Measurements from ENCODE around the gene SORT1. TPM values are rescaled to one million over a fixed set of nuclear protein-coding genes. Genes with fewer than 3 reads are reported as not detected.

Gene SORT1
- total and polyA plus RNA-seq, 2 of the 4 experiments (the other 2 are of a cell fraction) = 15.8 to 16.7 TPM

- POLR2A ChIA-PET (ENCODE audit: unreplicated experiment) = no interaction called here
These were observed 78.6 kb downstream of the SORT1 start for GRCh38 chr1:109319114-109319513.

More at GRCh38 chr1:109319114-109319513, 78.6 kb downstream of the SORT1 start:
- Histone ChIP-seq H3K9me3 (ENCODE audit: control insufficient read depth, insufficient read depth, low read length) (no peaks in the 10 kb centered on the region), H2BK15ac (ENCODE audit: low read depth, low read length) (no peak overlapping the region), H3K4me1 (ENCODE audit: control insufficient read depth, insufficient read depth, low read length) (peaks cover 3% of the 10 kb centered on the region), H4K5ac (ENCODE audit: low read depth, low read length) (no peak overlapping the region), H3K36me3 (ENCODE audit: control insufficient read depth, insufficient read depth, low read length) (peaks cover 47% of the 10 kb centered on the region), H2BK120ac (ENCODE audit: low read depth, low read length) (no peak overlapping the region), H3K23ac (ENCODE audit: low read depth, low read length) (no peak overlapping the region), H2BK5ac (ENCODE audit: low read depth, low read length, poor library complexity, severe bottlenecking) (no peak overlapping the region), H2BK20ac (ENCODE audit: low read depth, low read length) (no peak overlapping the region), H3K27ac (ENCODE audit: insufficient read depth, low read length) (no peak overlapping the region), H3K79me1 (ENCODE audit: low read depth in 1 of 2, low read length in 2 of 2) (no peaks in the 10 kb centered on the region), H3K18ac (ENCODE audit: low read depth, low read length) (no peak overlapping the region), H4K20me1 (ENCODE audit: insufficient read depth, low read length) (no peaks in the 10 kb centered on the region; the same call in 1 of the 2 replicates), H3K4me3 (ENCODE audit: insufficient read depth, low read depth, low read length) (no peak overlapping the region), H3K27me3 (ENCODE audit: control insufficient read depth, insufficient read depth, low read length) (no peaks in the 10 kb centered on the region), H3K9ac (ENCODE audit: low read depth, low read length) (no peak overlapping the region), H4K8ac (ENCODE audit: low read depth in 2 of 2, low read length in 2 of 2) (no peak overlapping the region), H3K9me1 (ENCODE audit: insufficient read depth, low read length) (peaks cover 13% of the 10 kb centered on the region), H2AK5ac (ENCODE audit: low read depth, low read length) (no peak overlapping the region), H4K91ac (ENCODE audit: insufficient read depth, low read depth, low read length) (no peak overlapping the region), H3K4ac (ENCODE audit: low read depth, low read length) (no peak overlapping the region), H3K4me2 (ENCODE audit: low read depth, low read length) (no peak overlapping the region), H3K56ac (ENCODE audit: extremely low read depth, insufficient read depth, low read length) (no peak overlapping the region), H3K14ac (replicated peaks; ENCODE audit: low read depth, low read length) (no peak overlapping the region), H2AK9ac (replicated peaks; ENCODE audit: low read depth, low read length, poor library complexity) (peak overlapping the region; percentile 70), H2AFZ (replicated peaks; ENCODE audit: low read length, poor library complexity) (no peak overlapping the region)
- ATAC-seq (ENCODE audit: low read depth) (no peak), DNase-seq (no peak)
- BruUV-seq (replicated peaks) = no TSS peak
- dilution Hi-C loops (cut with HindIII; ENCODE audit: low sequenced_read_pairs, unreplicated experiment) (no loop called here), intact Hi-C loops (cut with micrococcal nuclease) (no loop called here), in situ Hi-C loops (cut with MboI; ENCODE audit: low sequenced_read_pairs) (no loop called here)
- CTCF ChIA-PET = no interaction called here
- TF ChIP-seq MAFK (IDR thresholded peaks at IDR 0.05; ENCODE audit: low read depth, low read length) (no peak), USF2 (IDR thresholded peaks at IDR 0.05; ENCODE audit: low read depth, low read length) (no peak)
- WGBS, 2 experiments (ENCODE audit: extremely low coverage in 2 of 2, insufficient read length in 1 of 2) = 100% methylated on average over 1 of the region's 3 CpGs; no CpG with 5 or more reads in 1 of the 2 experiments
